Effector memory CD8-positive, alpha-beta T cell (primary cell): ENCODE measurements around the gene SEMA3F.

ENCODE experiments used
- ATAC-seq: fragments of 150-1000 bp; cut with Tn5 transposase; replicated peaks from 2 replicates; pipeline ENCODE4 v1.10.0; 2021; ENCODE audit warnings: mild to moderate bottlenecking, moderate library complexity
- DNase-seq, 3 experiments: peaks; one replicate each; pipeline ENCODE4 v3.0.0; 2021
- H3K27ac Mint-ChIP-seq, 2 donors: one replicate each; pipeline ENCODE4 v1.8.0; 2022; ENCODE audit warnings: mild to moderate bottlenecking in 2 of 2, mixed read lengths in 2 of 2, moderate library complexity in 2 of 2
- H3K27me3 Mint-ChIP-seq, 2 donors: one replicate each; pipeline ENCODE4 v1.8.0; 2022; ENCODE audit warnings: mixed read lengths in 2 of 2
- H3K36me3 Mint-ChIP-seq: one replicate; pipeline ENCODE4 v1.8.0; 2022; ENCODE audit warnings: mild to moderate bottlenecking, moderate library complexity, mixed read lengths; ENCODE audit not compliant: insufficient read depth
- H3K4me1 Mint-ChIP-seq, 2 donors: one replicate each; pipeline ENCODE4 v1.8.0; 2022; ENCODE audit warnings: low read depth in 2 of 2, mixed read lengths in 2 of 2
- H3K4me3 Mint-ChIP-seq, 2 donors: one replicate each; pipeline ENCODE4 v1.8.0; 2022; ENCODE audit warnings: mild to moderate bottlenecking in 2 of 2, mixed read lengths in 2 of 2, moderate library complexity in 2 of 2
- H3K9me3 Mint-ChIP-seq, 2 donors: one replicate each; pipeline ENCODE4 v1.8.0; 2022; ENCODE audit warnings: mixed read lengths in 2 of 2

SEMA3F gene

DNA sequence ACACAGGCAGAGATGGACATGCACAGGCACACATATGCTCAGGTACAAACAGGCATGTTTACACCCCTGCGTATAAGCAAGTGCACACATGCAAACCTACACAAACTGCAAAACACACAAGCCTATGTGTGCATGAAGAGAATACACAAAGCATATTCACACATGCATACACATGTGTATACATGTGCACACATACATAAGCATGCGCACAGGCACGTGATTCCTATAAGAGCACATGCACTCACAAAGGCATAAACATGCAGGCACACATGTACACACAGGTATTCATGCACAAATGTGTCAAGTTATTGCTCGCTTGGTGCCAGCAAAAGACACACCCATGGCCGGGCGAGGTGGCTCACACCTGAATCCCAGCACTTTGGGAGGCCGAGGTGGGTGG is 34.9 kb downstream of the SEMA3F start:
- DNase-seq (no peak), ATAC-seq (no peak)
- no peaks in the 10 kb centered on the region for H3K9me3 Mint-ChIP-seq
- peaks cover 6% of the 10 kb centered on the region for H3K36me3 Mint-ChIP-seq
- H3K27ac Mint-ChIP-seq, result no peak overlapping the region
- H3K27me3 Mint-ChIP-seq, result peaks cover 0 to 6% of the 10 kb centered on the region in 2 donors
- H3K4me3 Mint-ChIP-seq, result no peak overlapping the region
- H3K4me1 Mint-ChIP-seq, result peaks cover 0 to 8% of the 10 kb centered on the region in 2 donors

GRCh38 chr3:50190936-50191660 is 36.0 kb downstream of the SEMA3F start, which contains the start of gene GNAT1:
TSS of gene GNAT1 (plus strand) at chr3:50191610. CDS start at chr3:50191726, 116 bp downstream.
- ATAC-seq (no peak), DNase-seq (no peak)
- Mint-ChIP-seq H3K4me3 (no peak within 1 kb of the TSS), H3K9me3 (no peaks in the 10 kb centered on the region), H3K36me3 (peaks cover 9% of the 10 kb centered on the region), H3K27ac (no peak within 1 kb of the TSS), H3K4me1 (peaks cover 0 to 9% of the 10 kb centered on the region in 2 donors), H3K27me3 (peaks cover 0 to 6% of the 10 kb centered on the region in 2 donors)

GRCh38 chr3:50192124-50192523 is 37.0 kb downstream of the SEMA3F start:
- Mint-ChIP-seq H3K27me3 (peaks cover 4 to 7% of the 10 kb centered on the region in 2 donors), H3K9me3 (no peaks in the 10 kb centered on the region), H3K36me3 (peaks cover 9% of the 10 kb centered on the region), H3K27ac (no peak overlapping the region), H3K4me1 (peaks cover 0 to 9% of the 10 kb centered on the region in 2 donors), H3K4me3 (no peak overlapping the region)
- ATAC-seq, result no peak
- no peak for DNase-seq

- no peaks in the 10 kb centered on the region for H3K9me3 Mint-ChIP-seq
- peak; percentile 81 to 90 (median 86) for DNase-seq
- no peak overlapping the region for H3K4me3 Mint-ChIP-seq
- peaks cover 4 to 13% of the 10 kb centered on the region in 2 donors for H3K27me3 Mint-ChIP-seq
- peaks cover 0 to 9% of the 10 kb centered on the region in 2 donors for H3K4me1 Mint-ChIP-seq
- H3K36me3 Mint-ChIP-seq, result peaks cover 9% of the 10 kb centered on the region
- ATAC-seq, result peak; percentile 46
- H3K27ac Mint-ChIP-seq, result no peak overlapping the region
Measured at GRCh38 chr3:50192689-50193141, 37.6 kb downstream of the SEMA3F start.

DNA sequence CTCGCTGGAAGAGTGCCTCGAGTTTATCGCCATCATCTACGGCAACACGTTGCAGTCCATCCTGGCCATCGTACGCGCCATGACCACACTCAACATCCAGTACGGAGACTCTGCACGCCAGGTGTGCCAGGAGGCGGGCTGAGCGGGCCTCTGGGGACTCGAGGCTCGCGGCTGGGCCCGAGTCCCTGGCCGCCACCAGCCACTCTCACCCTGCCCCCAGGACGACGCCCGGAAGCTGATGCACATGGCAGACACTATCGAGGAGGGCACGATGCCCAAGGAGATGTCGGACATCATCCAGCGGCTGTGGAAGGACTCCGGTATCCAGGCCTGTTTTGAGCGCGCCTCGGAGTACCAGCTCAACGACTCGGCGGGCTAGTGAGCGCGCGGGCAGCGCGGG is 38.2 kb downstream of the SEMA3F start:
- Mint-ChIP-seq H3K36me3 (peaks cover 9% of the 10 kb centered on the region), H3K4me3 (no peak overlapping the region), H3K9me3 (no peaks in the 10 kb centered on the region), H3K4me1 (peaks cover 0 to 9% of the 10 kb centered on the region in 2 donors), H3K27me3 (peaks cover 4 to 16% of the 10 kb centered on the region in 2 donors), H3K27ac (no peak overlapping the region)
- no peak for ATAC-seq
- DNase-seq, result no peak

- Mint-ChIP-seq H3K27ac (no peak overlapping the region), H3K36me3 (peaks cover 9% of the 10 kb centered on the region), H3K27me3 (peaks cover 6 to 21% of the 10 kb centered on the region in 2 donors), H3K4me3 (peak overlapping the region in 1 of 2 donors; percentile 60), H3K4me1 (peaks cover 0 to 9% of the 10 kb centered on the region in 2 donors), H3K9me3 (no peaks in the 10 kb centered on the region)
- no peak for ATAC-seq
- no peak for DNase-seq
Measured at GRCh38 chr3:50193746-50194127, 38.6 kb downstream of the SEMA3F start.

DNA sequence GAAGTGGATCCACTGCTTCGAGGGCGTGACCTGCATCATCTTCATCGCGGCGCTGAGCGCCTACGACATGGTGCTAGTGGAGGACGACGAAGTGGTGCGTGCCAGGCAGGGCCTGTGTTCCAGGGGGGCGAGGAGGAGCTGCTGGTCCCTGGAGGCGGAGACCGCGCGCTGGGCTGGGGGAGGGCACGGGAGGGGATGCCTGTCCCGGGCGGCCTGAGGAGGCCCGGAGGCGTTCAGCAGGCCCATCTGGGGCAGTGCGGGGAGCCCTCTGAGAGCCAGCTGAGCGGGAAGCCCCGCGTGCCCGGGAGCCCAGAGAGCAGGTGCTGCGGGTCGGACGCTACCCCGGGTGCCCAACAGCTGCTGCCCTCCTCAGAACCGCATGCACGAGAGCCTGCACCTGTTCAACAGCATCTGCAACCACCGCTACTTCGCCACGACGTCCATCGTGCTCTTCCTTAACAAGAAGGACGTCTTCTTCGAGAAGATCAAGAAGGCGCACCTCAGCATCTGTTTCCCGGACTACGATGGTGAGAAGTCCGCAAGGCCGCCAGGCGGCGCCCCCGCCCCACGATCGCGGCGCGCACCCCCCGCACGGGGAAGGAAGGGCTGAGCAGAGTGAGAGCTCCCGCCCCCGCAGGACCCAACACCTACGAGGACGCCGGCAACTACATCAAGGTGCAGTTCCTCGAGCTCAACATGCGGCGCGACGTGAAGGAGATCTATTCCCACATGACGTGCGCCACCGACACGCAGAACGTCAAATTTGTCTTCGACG is 39.2 kb downstream of the SEMA3F start:
- Mint-ChIP-seq H3K27me3 (peaks cover 12 to 27% of the 10 kb centered on the region in 2 donors), H3K4me1 (peaks cover 0 to 9% of the 10 kb centered on the region in 2 donors), H3K9me3 (no peaks in the 10 kb centered on the region), H3K27ac (peak overlapping the region in 1 of 2 donors; percentile 58), H3K36me3 (peaks cover 11% of the 10 kb centered on the region), H3K4me3 (peak overlapping the region; percentile 45 to 60)
- ATAC-seq (peak; percentile 86), DNase-seq (peak; percentile 81 to 85 (median 83))

DNA sequence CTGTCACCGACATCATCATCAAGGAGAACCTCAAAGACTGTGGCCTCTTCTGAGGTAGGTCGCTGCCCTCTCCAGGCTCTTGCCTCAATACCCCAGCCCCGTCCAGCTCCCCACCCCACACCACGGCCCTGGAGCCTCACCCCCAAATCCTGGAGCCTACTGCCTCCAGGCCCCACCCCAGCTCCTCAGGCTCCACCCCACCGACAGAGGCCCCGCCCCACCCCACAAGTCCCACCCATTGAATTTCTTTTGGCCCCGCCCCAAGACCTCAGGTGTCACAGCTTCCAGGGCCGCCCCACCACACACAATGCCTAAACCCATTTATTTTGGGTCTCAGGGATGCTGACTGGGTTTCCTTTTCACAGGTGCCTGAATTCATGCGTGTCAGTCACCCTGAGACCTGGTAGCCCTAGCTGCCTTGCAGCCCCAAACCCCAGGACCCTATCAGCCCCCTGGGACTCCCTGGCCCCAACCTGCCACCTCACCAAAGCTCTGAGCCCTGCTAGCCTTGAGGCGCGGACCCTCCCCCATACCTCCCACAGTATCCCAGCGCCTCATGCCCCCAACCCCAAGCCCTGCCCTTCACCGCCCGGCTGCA is 39.9 kb downstream of the SEMA3F start:
- no peak for ATAC-seq
- Mint-ChIP-seq H3K27ac (peak overlapping the region in 1 of 2 donors; percentile 58), H3K36me3 (peaks cover 11% of the 10 kb centered on the region), H3K9me3 (no peaks in the 10 kb centered on the region), H3K4me3 (peak overlapping the region; percentile 45 to 60), H3K27me3 (peaks cover 14 to 30% of the 10 kb centered on the region in 2 donors), H3K4me1 (peaks cover 0 to 9% of the 10 kb centered on the region in 2 donors)
- DNase-seq, result peak in 1 of 3 experiments; percentile 23

DNA sequence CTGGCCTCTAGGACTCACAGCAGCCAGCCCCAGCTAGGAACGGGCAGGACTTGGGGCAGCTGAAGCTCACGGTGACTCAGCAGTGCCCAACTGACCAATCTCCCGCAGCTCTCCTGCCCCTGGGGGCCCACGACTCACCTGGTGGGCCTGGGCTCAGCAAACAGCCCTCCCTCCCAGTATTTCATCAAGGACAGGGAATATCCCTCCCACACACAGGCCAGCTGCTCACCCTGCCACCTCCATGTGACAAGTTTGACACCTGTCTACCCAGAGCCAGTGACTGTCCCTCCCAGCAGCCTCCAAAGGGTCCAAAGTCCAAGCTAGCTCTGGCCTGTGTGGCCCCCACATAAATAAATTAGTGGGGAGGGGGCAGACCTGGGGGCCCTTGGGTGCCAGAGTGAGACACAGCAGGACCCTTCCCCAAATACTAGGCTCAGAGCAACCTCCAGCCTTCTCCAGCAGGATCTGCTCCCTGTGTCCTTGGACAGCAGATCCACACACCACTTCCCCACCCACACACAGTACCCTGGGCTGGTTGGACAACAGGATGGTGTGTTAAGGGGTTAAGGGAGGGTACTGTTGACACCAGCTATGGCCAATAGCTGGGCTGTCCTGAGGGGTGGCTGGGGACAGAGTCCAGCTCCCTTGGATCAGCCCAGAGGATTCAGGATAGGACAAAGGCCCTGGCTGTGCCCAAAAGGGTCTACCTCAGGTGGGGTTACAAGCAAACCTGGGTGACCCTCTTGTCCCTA is 40.6 kb downstream of the SEMA3F start:
- H3K9me3 Mint-ChIP-seq, result no peaks in the 10 kb centered on the region
- H3K4me3 Mint-ChIP-seq, result no peak overlapping the region
- H3K27me3 Mint-ChIP-seq, result peaks cover 18 to 34% of the 10 kb centered on the region in 2 donors
- DNase-seq, result no peak
- H3K36me3 Mint-ChIP-seq, result peaks cover 12% of the 10 kb centered on the region
- ATAC-seq, result no peak
- no peak overlapping the region for H3K27ac Mint-ChIP-seq
- peaks cover 0 to 9% of the 10 kb centered on the region in 2 donors for H3K4me1 Mint-ChIP-seq

GRCh38 chr3:50196253-50196801 is 41.2 kb downstream of the SEMA3F start:
- H3K9me3 Mint-ChIP-seq, result no peaks in the 10 kb centered on the region
- H3K27ac Mint-ChIP-seq, result peak overlapping the region in 1 of 2 donors; percentile 8
- H3K27me3 Mint-ChIP-seq, result peaks cover 24 to 40% of the 10 kb centered on the region in 2 donors
- H3K36me3 Mint-ChIP-seq, result peaks cover 15% of the 10 kb centered on the region
- no peak for DNase-seq
- peaks cover 0 to 9% of the 10 kb centered on the region in 2 donors for H3K4me1 Mint-ChIP-seq
- H3K4me3 Mint-ChIP-seq, result no peak overlapping the region
- no peak for ATAC-seq

DNA sequence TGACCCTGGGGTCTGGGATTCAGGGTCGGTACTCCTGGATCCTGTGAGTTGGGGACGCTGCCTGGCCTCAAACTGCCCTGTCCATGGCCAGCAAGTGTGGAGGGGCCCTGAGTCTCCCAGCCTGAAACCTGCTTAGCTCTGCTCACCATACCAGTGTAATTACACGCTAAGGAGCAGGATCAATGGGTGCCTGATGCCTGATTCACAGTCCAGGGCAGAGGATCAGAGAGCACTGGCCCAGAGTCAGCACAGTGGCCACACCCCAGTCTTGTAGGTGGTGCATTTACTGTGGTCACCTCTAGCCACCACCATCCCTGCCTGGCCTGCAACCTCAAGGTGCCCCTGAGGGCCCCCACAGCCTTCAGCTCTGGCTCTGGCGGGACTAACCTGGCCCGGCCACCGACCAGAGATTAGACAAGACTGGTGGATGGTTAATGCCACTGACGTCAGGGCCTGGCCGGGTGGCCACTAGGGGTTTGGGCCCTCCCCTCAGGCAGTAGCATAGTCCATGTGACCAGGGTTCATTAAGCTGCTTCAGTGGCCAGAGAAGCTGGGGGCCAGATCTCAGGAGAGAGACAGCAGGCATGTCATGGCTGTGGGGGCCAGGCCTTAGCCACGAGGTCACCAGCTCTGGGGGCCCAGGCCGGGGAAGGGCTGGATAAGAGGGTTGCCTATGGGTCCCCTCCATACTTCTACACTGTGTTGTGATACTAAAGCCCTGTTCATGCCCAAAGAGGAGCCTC is 46.6 kb downstream of the SEMA3F start:
- ATAC-seq, result no peak
- H3K27ac Mint-ChIP-seq, result no peak overlapping the region
- peaks cover 6% of the 10 kb centered on the region for H3K36me3 Mint-ChIP-seq
- no peaks in the 10 kb centered on the region for H3K9me3 Mint-ChIP-seq
- no peak for DNase-seq
- H3K27me3 Mint-ChIP-seq, result peaks cover 50 to 85% of the 10 kb centered on the region in 2 donors
- no peak overlapping the region for H3K4me3 Mint-ChIP-seq
- H3K4me1 Mint-ChIP-seq, result peaks cover 0 to 2% of the 10 kb centered on the region in 2 donors
